ENCODE results near the gene APOC3. TPM values are rescaled to one million over a fixed set of nuclear protein-coding genes. Genes with fewer than 3 reads are reported as not detected.

Gene APOC3
- total RNA-seq, 1 donor from 2014 or later, result not detected

- Mint-ChIP-seq H3K9me3 (ENCODE audit: low read depth) (no peaks in the 10 kb centered on the region), H3K27ac (ENCODE audit: unreplicated experiment) (no peak overlapping the region), H3K36me3 (ENCODE audit: low read depth) (no peaks in the 10 kb centered on the region), H3K4me3 (ENCODE audit: unreplicated experiment) (no peak overlapping the region), H3K27me3 (ENCODE audit: low read depth) (peaks cover 6% of the 10 kb centered on the region), H3K4me1 (ENCODE audit: low read depth) (no peaks in the 10 kb centered on the region)
- TF ChIP-seq CTCF (IDR thresholded peaks at IDR 0.05), result no peak
- DNase-seq (ENCODE audit: low spot score), result no peak
Measured at GRCh38 chr11:116807601-116808261, 22.0 kb upstream of the APOC3 start.

- H3K9me3 Mint-ChIP-seq (ENCODE audit: low read depth), result peaks cover 3% of the 10 kb centered on the region
- peaks cover 4% of the 10 kb centered on the region for H3K27me3 Mint-ChIP-seq (ENCODE audit: low read depth)
- H3K4me1 Mint-ChIP-seq (ENCODE audit: low read depth), result no peaks in the 10 kb centered on the region
- no peak for DNase-seq (ENCODE audit: low spot score)
- no peak overlapping the region for H3K4me3 Mint-ChIP-seq (ENCODE audit: unreplicated experiment)
- no peaks in the 10 kb centered on the region for H3K36me3 Mint-ChIP-seq (ENCODE audit: low read depth)
- no peak overlapping the region for H3K27ac Mint-ChIP-seq (ENCODE audit: unreplicated experiment)
- no peak for TF ChIP-seq CTCF (IDR thresholded peaks at IDR 0.05)
Measured at GRCh38 chr11:116808262-116809175, 21.2 kb upstream of the APOC3 start.

GRCh38 chr11:116811194-116811593 is 18.5 kb upstream of the APOC3 start:
- Mint-ChIP-seq H3K27ac (ENCODE audit: unreplicated experiment) (no peak overlapping the region), H3K9me3 (ENCODE audit: low read depth) (peaks cover 3% of the 10 kb centered on the region), H3K4me3 (ENCODE audit: unreplicated experiment) (no peak overlapping the region), H3K36me3 (ENCODE audit: low read depth) (no peaks in the 10 kb centered on the region), H3K27me3 (ENCODE audit: low read depth) (no peaks in the 10 kb centered on the region), H3K4me1 (ENCODE audit: low read depth) (no peaks in the 10 kb centered on the region)
- no peak for DNase-seq (ENCODE audit: low spot score)
- no peak for TF ChIP-seq CTCF (IDR thresholded peaks at IDR 0.05)

- Mint-ChIP-seq H3K27me3 (ENCODE audit: low read depth) (no peaks in the 10 kb centered on the region), H3K9me3 (ENCODE audit: low read depth) (peaks cover 3% of the 10 kb centered on the region), H3K36me3 (ENCODE audit: low read depth) (no peaks in the 10 kb centered on the region), H3K4me3 (ENCODE audit: unreplicated experiment) (no peak overlapping the region), H3K27ac (ENCODE audit: unreplicated experiment) (no peak overlapping the region), H3K4me1 (ENCODE audit: low read depth) (no peaks in the 10 kb centered on the region)
- no peak for TF ChIP-seq CTCF (IDR thresholded peaks at IDR 0.05)
- DNase-seq (ENCODE audit: low spot score), result no peak
Measured at GRCh38 chr11:116812109-116812508, 17.6 kb upstream of the APOC3 start.

- no peak overlapping the region for H3K4me3 Mint-ChIP-seq (ENCODE audit: unreplicated experiment)
- H3K9me3 Mint-ChIP-seq (ENCODE audit: low read depth), result peaks cover 3% of the 10 kb centered on the region
- no peaks in the 10 kb centered on the region for H3K4me1 Mint-ChIP-seq (ENCODE audit: low read depth)
- no peak for TF ChIP-seq CTCF (IDR thresholded peaks at IDR 0.05)
- no peak overlapping the region for H3K27ac Mint-ChIP-seq (ENCODE audit: unreplicated experiment)
- no peak for DNase-seq (ENCODE audit: low spot score)
- no peaks in the 10 kb centered on the region for H3K36me3 Mint-ChIP-seq (ENCODE audit: low read depth)
- H3K27me3 Mint-ChIP-seq (ENCODE audit: low read depth), result no peaks in the 10 kb centered on the region
Measured at GRCh38 chr11:116813170-116813569, 16.5 kb upstream of the APOC3 start.
